Endometrial microvascular endothelial cells (primary cell): ENCODE results near the gene BMP3. TPM values are rescaled to one million over a fixed set of nuclear protein-coding genes. Genes with fewer than 3 reads are reported as not detected.
"Not testable (repeated sequence)": the region's sequence is repeated elsewhere in the genome, so short reads cannot be mapped to it uniquely, and the experiment has no call there.

Experiments
- in situ Hi-C: cut with HindIII; loops from 2 replicates; pipeline ENCODE4 v1.10.0; 2017; ENCODE audit warnings: low sequenced_read_pairs, low pct_unique_long_range_greater_than_20kb; ENCODE audit errors: inconsistent ontology term
- total RNA-seq: library from RNA; depleted of rRNA; stranded (reverse); fragments of >200 nt; gene quantifications from one replicate; pipeline ENCODE4 v1.2.3, GENCODE V29; 2015; ENCODE audit errors: inconsistent ontology term

BMP3 gene, protein sequence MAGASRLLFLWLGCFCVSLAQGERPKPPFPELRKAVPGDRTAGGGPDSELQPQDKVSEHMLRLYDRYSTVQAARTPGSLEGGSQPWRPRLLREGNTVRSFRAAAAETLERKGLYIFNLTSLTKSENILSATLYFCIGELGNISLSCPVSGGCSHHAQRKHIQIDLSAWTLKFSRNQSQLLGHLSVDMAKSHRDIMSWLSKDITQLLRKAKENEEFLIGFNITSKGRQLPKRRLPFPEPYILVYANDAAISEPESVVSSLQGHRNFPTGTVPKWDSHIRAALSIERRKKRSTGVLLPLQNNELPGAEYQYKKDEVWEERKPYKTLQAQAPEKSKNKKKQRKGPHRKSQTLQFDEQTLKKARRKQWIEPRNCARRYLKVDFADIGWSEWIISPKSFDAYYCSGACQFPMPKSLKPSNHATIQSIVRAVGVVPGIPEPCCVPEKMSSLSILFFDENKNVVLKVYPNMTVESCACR
- not detected for total RNA-seq

GRCh38 chr4:81030061-81030980, at the start of gene BMP3:
Gene BMP3, plus strand, starts transcription at chr4:81030708. Its CDS starts 577 bp downstream, at chr4:81031285.
- in situ Hi-C loops, result no loop called here

- in situ Hi-C loops, result no loop called here
Observed at GRCh38 chr4:80986011-80986410, 44.5 kb upstream of the BMP3 start.

DNA sequence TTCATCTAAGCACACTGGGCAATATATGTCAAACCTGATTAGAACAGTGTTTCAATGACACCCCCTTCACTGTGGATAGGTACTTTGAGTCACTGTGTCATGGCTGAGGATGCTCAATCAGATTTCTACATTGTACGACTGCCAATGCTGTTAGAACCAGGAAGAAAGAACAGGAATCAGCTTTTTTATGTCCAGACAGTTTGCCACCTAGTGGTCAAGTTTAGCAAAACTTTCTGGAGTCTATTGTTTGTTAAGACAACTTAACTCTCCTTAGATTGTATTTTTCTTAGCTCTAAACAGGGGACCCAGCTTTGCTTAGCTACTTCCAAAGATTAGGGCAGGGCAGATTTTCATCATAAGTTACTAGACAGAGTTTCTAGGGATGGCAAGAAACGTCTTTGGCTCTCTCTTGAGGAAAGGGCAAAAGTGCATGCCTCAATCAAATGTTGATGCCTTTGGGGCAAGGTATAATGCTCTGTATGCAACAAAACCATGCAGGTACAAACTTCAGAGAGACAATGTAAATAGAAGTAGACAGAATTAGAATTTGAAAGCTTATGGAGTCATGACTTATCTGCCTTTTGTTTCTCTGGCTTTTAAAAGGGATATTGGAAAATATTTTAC, 40.5 kb upstream of the BMP3 start:
- in situ Hi-C loops, result no loop called here

DNA sequence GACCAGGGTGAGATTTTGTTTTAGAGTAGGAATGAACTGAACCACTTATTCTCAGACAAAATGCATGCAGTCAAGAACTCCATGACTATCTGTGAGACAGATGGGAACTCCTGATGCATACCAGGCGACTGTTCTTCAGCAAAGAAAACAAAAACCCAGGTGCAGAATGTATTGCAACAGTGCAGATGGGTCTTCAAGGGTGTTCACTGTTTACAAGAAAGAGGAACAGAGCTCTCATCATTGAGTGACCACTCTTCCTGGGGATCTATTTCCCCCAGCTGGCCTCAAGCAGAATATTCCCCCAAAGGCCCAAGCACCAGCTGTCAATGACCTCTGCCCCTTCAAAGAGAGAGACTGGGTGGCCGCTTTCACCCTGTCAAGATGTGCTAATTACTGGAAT, 39.7 kb upstream of the BMP3 start:
- in situ Hi-C loops, result no loop called here

DNA sequence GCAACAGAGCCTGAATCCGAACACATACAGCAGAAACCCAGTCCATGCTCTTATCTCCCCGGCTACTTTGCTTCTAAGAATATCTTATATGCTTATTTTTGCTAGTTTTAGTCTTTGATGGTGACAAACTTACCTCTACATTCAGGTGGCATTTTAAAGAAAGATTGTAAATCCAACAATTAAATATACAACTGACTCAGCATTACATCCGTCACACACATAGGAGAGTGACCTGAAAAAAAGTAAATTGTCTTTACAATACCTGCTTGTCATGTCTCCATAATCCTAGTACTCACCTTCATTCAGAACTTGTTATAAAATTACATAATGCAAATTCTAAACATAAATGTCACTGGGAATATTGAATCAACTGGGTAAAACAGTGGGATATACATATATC, 30.6 kb upstream of the BMP3 start:
- in situ Hi-C loops, result no loop called here

DNA sequence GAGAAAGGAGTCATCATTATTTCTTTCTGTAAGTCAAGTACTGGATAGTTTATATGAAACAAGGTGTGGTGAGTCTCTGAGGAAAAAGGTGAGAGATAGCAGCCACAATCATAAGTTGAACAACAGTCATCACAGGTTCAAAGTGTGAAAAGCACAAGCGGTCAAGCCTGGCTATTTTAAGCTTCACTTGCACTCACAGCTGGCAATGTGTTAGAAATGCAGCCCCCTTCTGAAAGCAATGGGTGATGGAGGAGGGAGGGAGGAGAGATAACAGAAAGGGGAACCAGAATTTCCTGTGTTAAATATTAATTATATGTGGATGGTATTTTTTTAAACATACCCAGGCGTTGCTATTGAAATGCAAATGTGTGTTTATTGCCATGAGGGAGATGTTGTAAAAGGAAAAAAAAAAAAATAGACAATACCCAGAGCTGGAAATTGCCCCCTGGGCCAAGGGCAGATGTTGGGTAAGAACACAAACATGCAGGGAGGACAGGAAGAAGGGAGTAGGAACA, 26.9 kb upstream of the BMP3 start:
- in situ Hi-C loops, result no loop called here

GRCh38 chr4:81007417-81007816, 23.1 kb upstream of the BMP3 start:
- in situ Hi-C loops, result no loop called here

DNA sequence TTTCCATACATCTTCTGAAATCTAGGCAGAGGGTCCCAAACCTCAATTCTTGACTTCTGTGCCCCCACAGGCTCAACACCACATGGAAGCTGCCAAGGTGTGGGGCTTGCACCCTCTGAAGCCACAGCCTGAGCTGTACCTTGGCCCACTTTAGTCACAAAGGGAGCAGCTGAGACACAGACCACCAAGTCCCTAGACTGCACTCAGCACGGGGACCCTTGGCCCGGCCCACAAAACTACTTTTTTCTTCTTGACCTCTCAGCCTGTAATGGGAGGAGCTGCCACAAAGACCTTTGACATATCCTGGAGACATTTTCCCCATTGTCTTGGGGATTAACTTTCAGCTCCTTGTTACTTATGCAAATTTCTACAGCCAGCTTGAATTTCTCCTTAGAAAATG, 13.9 kb upstream of the BMP3 start:
- in situ Hi-C loops, result not testable (repeated sequence)

- in situ Hi-C loops, result no loop called here
Observed at GRCh38 chr4:81019006-81019405, 11.5 kb upstream of the BMP3 start.

DNA sequence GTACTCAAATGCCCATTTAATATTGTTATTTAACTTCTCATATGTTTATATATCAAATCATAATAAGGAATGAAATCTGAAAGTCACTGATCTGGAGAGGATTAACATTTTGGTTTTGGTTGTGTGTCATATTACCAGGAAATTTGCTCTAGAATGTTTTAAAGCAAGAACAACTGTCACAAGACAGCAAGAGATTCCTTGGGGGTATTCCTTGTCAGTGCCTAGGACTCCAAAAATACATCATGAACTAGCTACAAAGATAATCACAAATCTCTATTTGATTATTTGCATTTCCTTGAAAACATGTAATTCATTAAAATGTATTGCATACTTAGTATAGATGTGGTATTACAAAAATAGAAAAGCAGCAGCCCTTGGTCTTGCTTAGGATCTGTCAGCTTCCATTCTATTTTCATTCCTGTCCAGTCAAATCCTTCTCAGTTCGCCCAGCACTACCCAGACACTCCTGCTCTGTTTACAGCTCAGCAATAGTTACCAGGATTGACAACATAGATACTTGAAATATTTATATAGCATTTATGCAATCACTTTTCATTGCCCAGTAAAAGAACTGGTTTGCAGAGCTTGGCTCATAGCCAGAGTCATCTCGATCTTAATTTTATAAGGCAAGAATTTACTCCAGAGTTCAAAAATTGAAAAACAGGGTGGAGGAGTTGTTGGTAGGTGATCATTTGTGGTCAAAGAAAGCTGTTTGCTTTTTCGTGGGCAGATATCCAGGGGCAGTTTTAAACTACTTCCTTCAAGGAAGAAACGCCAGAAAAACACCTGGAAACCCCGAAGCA, 9.2 kb upstream of the BMP3 start:
- in situ Hi-C loops, result no loop called here

- in situ Hi-C loops, result no loop called here
Observed at GRCh38 chr4:81021981-81022380, 8.5 kb upstream of the BMP3 start.

DNA sequence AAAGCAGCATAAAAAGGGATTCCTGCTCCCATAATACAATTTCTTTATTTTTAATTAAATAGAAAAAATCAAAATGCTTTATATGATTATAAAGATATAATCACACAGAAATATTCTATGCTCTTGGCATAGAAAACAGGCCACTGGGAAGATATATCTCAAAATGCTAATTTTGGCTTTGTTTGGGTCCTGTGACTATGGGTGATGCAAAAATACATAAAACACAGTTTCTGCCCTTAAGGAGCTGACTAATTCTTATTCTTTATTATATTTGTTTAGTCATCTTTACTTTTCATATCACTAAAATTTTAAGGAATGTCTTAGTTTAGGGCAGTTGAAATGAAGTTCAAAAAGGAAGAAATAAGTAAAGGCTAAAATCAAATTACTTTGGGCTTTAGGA, 7.0 kb upstream of the BMP3 start:
- in situ Hi-C loops, result no loop called here

GRCh38 chr4:81030981-81031791, 678 bp downstream of the BMP3 start:
- in situ Hi-C loops, result no loop called here

DNA sequence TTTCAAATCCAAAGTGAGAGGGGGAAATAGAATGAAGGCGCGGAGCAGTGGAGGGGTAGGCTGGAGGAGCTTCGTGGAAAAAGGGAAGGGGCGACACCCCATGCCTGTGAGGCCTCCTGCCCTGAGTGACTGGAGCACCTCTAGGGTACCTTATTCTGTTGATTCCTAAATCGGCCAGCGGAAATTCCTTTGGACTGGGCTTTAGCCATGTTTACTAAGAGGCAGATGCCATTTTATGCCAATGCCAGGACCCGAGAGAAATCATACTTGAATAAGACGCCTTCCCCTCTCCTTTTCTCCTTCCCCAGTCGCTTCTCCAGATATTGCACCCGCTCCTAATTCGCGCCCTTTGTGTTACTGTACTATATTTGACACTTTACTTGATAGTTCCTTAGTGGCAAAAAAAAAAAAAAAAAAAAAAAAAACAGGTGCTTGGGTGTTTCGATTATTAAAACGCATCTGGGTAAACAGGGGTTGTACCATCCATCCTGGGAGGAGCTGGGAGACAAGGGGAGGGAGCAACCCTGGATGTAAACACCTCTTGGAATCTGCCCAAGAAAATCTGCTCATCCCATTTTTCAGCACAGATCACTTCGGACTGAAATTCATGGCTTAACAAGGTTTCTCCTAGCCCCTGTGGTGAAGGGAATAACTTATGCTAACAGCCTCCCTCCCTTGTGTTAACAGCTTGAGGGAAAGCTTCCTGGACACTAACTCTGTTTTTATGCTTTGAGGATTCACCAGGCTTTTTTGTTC, 1.5 kb downstream of the BMP3 start:
- in situ Hi-C loops, result no loop called here

DNA sequence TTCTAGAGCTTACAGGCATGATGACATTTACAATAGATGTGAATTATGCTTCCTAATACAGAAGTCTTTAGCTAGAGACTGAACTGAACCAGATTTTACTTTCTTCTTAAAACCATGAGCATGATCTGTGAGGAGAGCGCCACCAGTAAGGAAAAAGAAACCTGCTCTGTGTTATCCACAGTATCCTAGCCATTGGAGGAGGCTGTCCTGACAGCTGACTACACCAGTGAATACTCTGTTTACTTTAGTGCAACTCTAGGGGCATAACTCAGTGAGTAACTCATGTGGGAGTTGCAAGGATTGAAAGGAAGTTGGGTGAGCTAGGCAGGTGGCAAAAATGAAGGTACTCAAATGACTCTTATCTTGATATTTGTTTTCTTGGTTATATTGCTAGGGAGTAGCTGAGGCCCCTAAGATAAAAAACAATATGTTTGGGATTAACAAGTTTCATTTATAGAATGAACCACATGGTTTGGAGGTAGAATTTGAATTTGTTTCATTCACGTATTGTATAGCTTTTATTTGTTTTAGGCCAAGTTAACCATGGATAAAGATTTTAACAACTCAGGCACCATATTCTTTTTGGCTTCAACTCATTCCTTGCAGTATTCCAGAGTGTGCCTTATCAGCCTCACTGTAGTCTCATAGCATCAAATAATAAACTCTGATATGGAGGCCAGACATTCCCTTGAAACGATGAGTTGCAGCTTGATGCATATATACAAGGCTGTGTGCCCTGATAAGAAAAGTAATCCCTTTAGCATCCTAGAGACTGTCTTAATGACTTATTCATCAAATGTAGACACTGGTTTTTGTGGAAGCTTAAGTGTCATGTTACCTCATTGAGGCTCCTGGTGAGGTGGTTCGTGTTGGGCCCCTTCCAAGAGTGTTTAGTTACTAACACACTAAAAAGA, 2.5 kb downstream of the BMP3 start:
- in situ Hi-C loops, result no loop called here
